Ascending aorta (tissue), 2 donors: Measurements from ENCODE around the gene RAB11FIP5. TPM values are rescaled to one million over a fixed set of nuclear protein-coding genes. Genes with fewer than 3 reads are reported as not detected.

Source experiments
- DNase-seq, 2 donors: peaks; one replicate each; pipeline ENCODE4 v3.0.0-alpha.2; 2019; ENCODE audit warnings: low spot score in 2 of 2
- H3K27ac ChIP-seq, 2 donors: fragments of 200-600 bp; sonication (generic); one replicate each; pipeline ENCODE4 v1.5.1; 2016 to 2017; ENCODE audit warnings: mild to moderate bottlenecking in 1 of 2
- H3K27me3 ChIP-seq: fragments of 200-600 bp; sonication (generic); one replicate; pipeline ENCODE4 v1.5.1; 2017
- H3K36me3 ChIP-seq, 2 donors: fragments of 200-600 bp; sonication (generic); one replicate each; pipeline ENCODE4 v1.5.1; 2016
- H3K4me1 ChIP-seq, 2 donors: fragments of 200-600 bp; sonication (generic); one replicate each; pipeline ENCODE4 v1.5.1; 2016 to 2017; ENCODE audit warnings: mild to moderate bottlenecking in 1 of 2
- H3K4me3 ChIP-seq, 2 donors: fragments of 200-600 bp; sonication (generic); one replicate each; pipeline ENCODE4 v1.5.1; 2016 to 2017; ENCODE audit warnings: mild to moderate bottlenecking in 1 of 2
- H3K9me3 ChIP-seq, 2 donors: fragments of 200-600 bp; sonication (generic); one replicate each; pipeline ENCODE4 v1.5.1; 2016
- CTCF ChIP-seq, 3 experiments: fragments of 200-600 bp in 2 of 3; fragments of 450-650 bp in 1 of 3; sonication (generic) in 2 of 3; IDR thresholded peaks; one replicate each; pipeline ENCODE4 v1.5.1; 2016 to 2019; ENCODE audit warnings: antibody characterized with exemption in 3 of 3, mild to moderate bottlenecking in 1 of 3, moderate library complexity in 1 of 3
- intact Hi-C: fragments of 100-400 bp; cut with DNase I; formaldehyde crosslinking; loops from one replicate; pipeline ENCODE4 v1.15.1; 2023
- total RNA-seq: library from RNA; depleted of rRNA; stranded (reverse); fragments of >200 nt; gene quantifications from one replicate; pipeline ENCODE4 v1.1.0, GENCODE V29; 2016

Gene RAB11FIP5
- total RNA-seq, 1 donor from 2014 or later: 95.3 TPM

- Histone ChIP-seq H3K27me3 (no peaks in the 10 kb centered on the region), H3K36me3 (peaks cover 48 to 51% of the 10 kb centered on the region in 2 donors), H3K27ac (no peak overlapping the region), H3K9me3 (no peaks in the 10 kb centered on the region), H3K4me3 (no peak overlapping the region), H3K4me1 (peaks cover 2 to 8% of the 10 kb centered on the region in 2 donors)
- DNase-seq: no peak
- no peak for TF ChIP-seq CTCF (IDR thresholded peaks at IDR 0.05)
- intact Hi-C loops: no loop called here
Measured at GRCh38 chr2:73076701-73077423, 35.9 kb downstream of the RAB11FIP5 start.

- Histone ChIP-seq H3K4me1 (peaks cover 3 to 5% of the 10 kb centered on the region in 2 donors), H3K36me3 (peaks cover 41 to 46% of the 10 kb centered on the region in 2 donors), H3K4me3 (no peak overlapping the region), H3K9me3 (no peaks in the 10 kb centered on the region), H3K27ac (peak overlapping the region in 1 of 2 donors; percentile 17), H3K27me3 (no peaks in the 10 kb centered on the region)
- no peak for DNase-seq
- intact Hi-C loops: no loop called here
- no peak for TF ChIP-seq CTCF (IDR thresholded peaks at IDR 0.05)
Measured at GRCh38 chr2:73075477-73076373, 37.0 kb downstream of the RAB11FIP5 start.

GRCh38 chr2:73074110-73075069 lies 38.4 kb downstream of the RAB11FIP5 start:
- no peak overlapping the region for H3K4me3 ChIP-seq
- H3K36me3 ChIP-seq: peaks cover 28 to 32% of the 10 kb centered on the region in 2 donors
- no peaks in the 10 kb centered on the region for H3K9me3 ChIP-seq
- intact Hi-C loops: loop anchor here (5.0 kb wide), 3 partner anchors 103 to 663 kb away; partner anchors contain the start of genes EXOC6B and TPRKB
- no peak for TF ChIP-seq CTCF (IDR thresholded peaks at IDR 0.05)
- H3K27ac ChIP-seq: no peak overlapping the region
- no peak for DNase-seq
- H3K27me3 ChIP-seq: no peaks in the 10 kb centered on the region
- H3K4me1 ChIP-seq: peaks cover 7 to 11% of the 10 kb centered on the region in 2 donors

- peaks cover 10 to 15% of the 10 kb centered on the region in 2 donors for H3K4me1 ChIP-seq
- no peaks in the 10 kb centered on the region for H3K27me3 ChIP-seq
- peaks cover 18 to 22% of the 10 kb centered on the region in 2 donors for H3K36me3 ChIP-seq
- peak overlapping the region; percentile 84 to 93 for H3K27ac ChIP-seq
- peak overlapping the region; percentile 91 to 92 for H3K4me3 ChIP-seq
- intact Hi-C loops: loop anchor here (5.0 kb wide), 3 partner anchors 105 to 665 kb away; partner anchors contain the start of genes EXOC6B and TPRKB
- no peak for DNase-seq
- no peak for TF ChIP-seq CTCF (IDR thresholded peaks at IDR 0.05)
- H3K9me3 ChIP-seq: no peaks in the 10 kb centered on the region
Measured at GRCh38 chr2:73072416-73072815, 40.3 kb downstream of the RAB11FIP5 start.

GRCh38 chr2:73072129-73072395 lies 40.7 kb downstream of the RAB11FIP5 start:
- Histone ChIP-seq H3K4me1 (peaks cover 10 to 15% of the 10 kb centered on the region in 2 donors), H3K4me3 (peak overlapping the region; percentile 91 to 92), H3K36me3 (peaks cover 18 to 22% of the 10 kb centered on the region in 2 donors), H3K9me3 (no peaks in the 10 kb centered on the region), H3K27ac (peak overlapping the region; percentile 84 to 93), H3K27me3 (no peaks in the 10 kb centered on the region)
- no peak for TF ChIP-seq CTCF (IDR thresholded peaks at IDR 0.05)
- intact Hi-C loops: loop anchor here (5.0 kb wide), 3 partner anchors 105 to 665 kb away; partner anchors contain the start of genes EXOC6B and TPRKB
- DNase-seq: no peak
